ENCODE results near the gene HACD1. TPM values are rescaled to one million over a fixed set of nuclear protein-coding genes. Genes with fewer than 3 reads are reported as not detected.

HACD1 gene
- total RNA-seq, 4 donors from 2014 or later: 2.6 to 48.9 (median 18.4) TPM

DNA sequence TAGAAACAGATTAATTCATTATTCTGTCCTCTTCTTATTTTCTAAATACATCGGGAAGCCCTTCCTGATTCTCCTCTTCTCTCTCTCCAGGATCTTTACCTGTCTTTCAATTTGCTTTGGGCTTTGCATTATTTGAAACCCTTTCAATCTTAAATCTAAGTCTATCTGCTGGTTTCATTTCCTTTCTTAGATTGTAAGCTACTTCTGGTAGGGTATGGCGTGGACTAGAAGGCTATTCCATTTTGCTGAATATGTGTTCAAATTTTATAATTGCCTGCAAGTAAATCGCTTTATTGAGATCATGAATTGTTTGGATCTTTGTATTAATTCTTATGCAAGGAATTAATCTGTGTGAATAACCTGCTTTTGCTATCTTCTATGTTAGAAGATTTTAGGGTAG, 37.8 kb upstream of the HACD1 start:
- Histone ChIP-seq H3K36me3 (no peaks in the 10 kb centered on the region), H3K4me1 (no peaks in the 10 kb centered on the region), H3K27ac (no peak overlapping the region), H3K9me3 (no peaks in the 10 kb centered on the region), H3K27me3 (no peaks in the 10 kb centered on the region), H3K4me3 (no peak overlapping the region)
- TF ChIP-seq POLR2A (IDR thresholded peaks at IDR 0.05): no peak
- TF ChIP-seq, protein P1, sequence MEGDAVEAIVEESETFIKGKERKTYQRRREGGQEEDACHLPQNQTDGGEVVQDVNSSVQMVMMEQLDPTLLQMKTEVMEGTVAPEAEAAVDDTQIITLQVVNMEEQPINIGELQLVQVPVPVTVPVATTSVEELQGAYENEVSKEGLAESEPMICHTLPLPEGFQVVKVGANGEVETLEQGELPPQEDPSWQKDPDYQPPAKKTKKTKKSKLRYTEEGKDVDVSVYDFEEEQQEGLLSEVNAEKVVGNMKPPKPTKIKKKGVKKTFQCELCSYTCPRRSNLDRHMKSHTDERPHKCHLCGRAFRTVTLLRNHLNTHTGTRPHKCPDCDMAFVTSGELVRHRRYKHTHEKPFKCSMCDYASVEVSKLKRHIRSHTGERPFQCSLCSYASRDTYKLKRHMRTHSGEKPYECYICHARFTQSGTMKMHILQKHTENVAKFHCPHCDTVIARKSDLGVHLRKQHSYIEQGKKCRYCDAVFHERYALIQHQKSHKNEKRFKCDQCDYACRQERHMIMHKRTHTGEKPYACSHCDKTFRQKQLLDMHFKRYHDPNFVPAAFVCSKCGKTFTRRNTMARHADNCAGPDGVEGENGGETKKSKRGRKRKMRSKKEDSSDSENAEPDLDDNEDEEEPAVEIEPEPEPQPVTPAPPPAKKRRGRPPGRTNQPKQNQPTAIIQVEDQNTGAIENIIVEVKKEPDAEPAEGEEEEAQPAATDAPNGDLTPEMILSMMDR (IDR thresholded peaks at IDR 0.05): no peak
- intact Hi-C loops (cut with DNase I; ENCODE audit: low total_unique reads): no loop called here
- no peak for DNase-seq

DNA sequence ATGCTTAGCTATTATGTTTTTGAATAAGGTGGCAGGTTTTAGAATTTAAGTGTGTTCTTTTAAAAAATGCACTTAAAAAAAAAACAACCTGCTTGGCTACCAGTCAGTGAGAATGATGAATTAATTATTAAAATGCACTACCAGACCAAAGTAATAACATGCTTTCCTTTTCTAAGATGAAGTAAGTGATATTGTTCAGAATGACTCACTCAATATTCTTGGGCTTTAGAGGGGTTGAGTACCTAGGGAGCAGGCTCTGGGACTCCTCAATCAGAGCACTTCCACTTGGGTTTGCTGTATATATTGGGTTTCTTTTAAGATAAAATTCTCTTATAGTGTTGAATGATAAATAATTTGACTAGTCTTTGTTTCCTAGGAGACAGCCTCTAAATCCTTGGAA, 35.4 kb upstream of the HACD1 start:
- Histone ChIP-seq H3K4me1 (no peaks in the 10 kb centered on the region), H3K9me3 (no peaks in the 10 kb centered on the region), H3K4me3 (no peak overlapping the region), H3K36me3 (no peaks in the 10 kb centered on the region), H3K27me3 (no peaks in the 10 kb centered on the region), H3K27ac (no peak overlapping the region)
- no peak for DNase-seq
- TF ChIP-seq, protein P1 (IDR thresholded peaks at IDR 0.05): no peak
- TF ChIP-seq POLR2A (IDR thresholded peaks at IDR 0.05): no peak
- intact Hi-C loops (cut with DNase I; ENCODE audit: low total_unique reads): no loop called here

DNA sequence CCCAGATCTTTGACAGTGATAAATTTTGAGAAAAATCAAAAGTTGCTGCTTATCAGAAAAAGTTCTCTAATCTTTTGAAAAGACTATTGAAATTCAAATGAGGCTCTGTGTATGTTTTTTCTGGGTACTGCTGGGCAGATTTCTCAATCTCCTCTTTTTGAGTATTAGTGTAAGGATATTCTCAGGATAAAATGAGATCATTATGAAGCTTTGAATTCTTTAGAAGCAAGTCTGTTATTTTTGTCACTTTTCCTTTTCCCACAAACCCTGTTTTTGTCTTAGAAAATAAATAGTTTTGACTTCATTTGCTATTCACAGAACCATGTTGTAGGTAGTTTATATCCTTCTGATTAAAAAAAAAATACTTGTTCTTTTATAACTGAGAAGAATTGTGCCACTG, 34.7 kb upstream of the HACD1 start:
- no peak for TF ChIP-seq POLR2A (IDR thresholded peaks at IDR 0.05)
- TF ChIP-seq, protein P1 (IDR thresholded peaks at IDR 0.05): no peak
- Histone ChIP-seq H3K9me3 (no peaks in the 10 kb centered on the region), H3K27ac (no peak overlapping the region), H3K27me3 (no peaks in the 10 kb centered on the region), H3K4me3 (no peak overlapping the region), H3K4me1 (no peaks in the 10 kb centered on the region), H3K36me3 (no peaks in the 10 kb centered on the region)
- DNase-seq: no peak
- intact Hi-C loops (cut with DNase I; ENCODE audit: low total_unique reads): no loop called here

DNA sequence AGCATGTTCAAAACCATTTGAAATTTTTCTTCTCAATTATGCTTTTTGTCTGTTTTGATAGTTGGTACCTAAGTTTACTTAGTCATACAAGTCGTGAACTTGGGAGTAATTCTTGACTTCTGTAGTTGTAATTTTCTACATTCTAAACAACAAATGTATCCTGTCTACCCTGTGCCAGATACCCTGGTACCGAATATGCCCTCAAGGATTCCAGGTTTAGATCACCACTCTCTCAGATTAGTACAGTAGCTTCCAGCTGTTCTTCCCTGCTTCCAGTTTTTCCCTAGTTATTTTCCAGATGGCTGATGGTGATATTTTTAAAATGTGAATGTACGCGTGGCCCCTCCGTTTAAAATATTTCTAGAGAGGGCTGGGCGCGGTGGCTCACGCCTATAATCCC, 33.2 kb upstream of the HACD1 start:
- H3K36me3 ChIP-seq: no peaks in the 10 kb centered on the region
- no peak for TF ChIP-seq POLR2A (IDR thresholded peaks at IDR 0.05)
- TF ChIP-seq, protein P1 (IDR thresholded peaks at IDR 0.05): no peak
- intact Hi-C loops (cut with DNase I; ENCODE audit: low total_unique reads): no loop called here
- no peak overlapping the region for H3K27ac ChIP-seq
- H3K4me1 ChIP-seq: peaks cover 7 to 12% of the 10 kb centered on the region in 2 donors
- no peak overlapping the region for H3K4me3 ChIP-seq
- H3K9me3 ChIP-seq: no peaks in the 10 kb centered on the region
- H3K27me3 ChIP-seq: no peaks in the 10 kb centered on the region
- DNase-seq: no peak

DNA sequence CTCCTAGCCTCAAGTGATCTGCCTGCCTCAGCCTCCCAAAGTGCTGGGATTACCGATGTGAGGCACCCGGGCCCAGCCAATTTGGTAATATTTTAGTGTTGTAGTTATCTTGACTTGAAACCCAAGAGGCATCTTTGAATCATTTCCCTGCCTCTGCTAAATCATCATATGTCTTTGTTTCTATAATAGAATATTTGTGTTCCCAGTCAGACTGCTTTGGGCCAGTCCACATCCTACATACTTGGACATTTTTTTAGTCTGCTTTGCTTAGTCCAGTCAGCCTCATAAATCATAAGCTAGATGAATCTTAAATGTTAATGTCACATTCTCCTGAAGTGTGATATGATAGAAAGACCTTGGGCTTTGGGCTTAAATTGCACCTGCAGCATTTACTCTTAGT, 32.7 kb upstream of the HACD1 start:
- no peak overlapping the region for H3K27ac ChIP-seq
- intact Hi-C loops (cut with DNase I; ENCODE audit: low total_unique reads): no loop called here
- no peak for DNase-seq
- no peaks in the 10 kb centered on the region for H3K27me3 ChIP-seq
- H3K36me3 ChIP-seq: no peaks in the 10 kb centered on the region
- TF ChIP-seq, protein P1 (IDR thresholded peaks at IDR 0.05): no peak
- TF ChIP-seq POLR2A (IDR thresholded peaks at IDR 0.05): no peak
- no peaks in the 10 kb centered on the region for H3K9me3 ChIP-seq
- no peak overlapping the region for H3K4me3 ChIP-seq
- H3K4me1 ChIP-seq: peaks cover 12 to 17% of the 10 kb centered on the region in 2 donors

Data from uterus (tissue), 4 donors.